Raji (cell line): ENCODE measurements around the gene STAT5B.

ENCODE experiments used
- POLR2A ChIP-seq: IDR thresholded peaks from 2 replicates; pipeline ENCODE4 v1.6.1; 2011; ENCODE audit warnings: low read depth, low read length, control low read depth; ENCODE audit not compliant: insufficient read depth

STAT5B gene

DNA sequence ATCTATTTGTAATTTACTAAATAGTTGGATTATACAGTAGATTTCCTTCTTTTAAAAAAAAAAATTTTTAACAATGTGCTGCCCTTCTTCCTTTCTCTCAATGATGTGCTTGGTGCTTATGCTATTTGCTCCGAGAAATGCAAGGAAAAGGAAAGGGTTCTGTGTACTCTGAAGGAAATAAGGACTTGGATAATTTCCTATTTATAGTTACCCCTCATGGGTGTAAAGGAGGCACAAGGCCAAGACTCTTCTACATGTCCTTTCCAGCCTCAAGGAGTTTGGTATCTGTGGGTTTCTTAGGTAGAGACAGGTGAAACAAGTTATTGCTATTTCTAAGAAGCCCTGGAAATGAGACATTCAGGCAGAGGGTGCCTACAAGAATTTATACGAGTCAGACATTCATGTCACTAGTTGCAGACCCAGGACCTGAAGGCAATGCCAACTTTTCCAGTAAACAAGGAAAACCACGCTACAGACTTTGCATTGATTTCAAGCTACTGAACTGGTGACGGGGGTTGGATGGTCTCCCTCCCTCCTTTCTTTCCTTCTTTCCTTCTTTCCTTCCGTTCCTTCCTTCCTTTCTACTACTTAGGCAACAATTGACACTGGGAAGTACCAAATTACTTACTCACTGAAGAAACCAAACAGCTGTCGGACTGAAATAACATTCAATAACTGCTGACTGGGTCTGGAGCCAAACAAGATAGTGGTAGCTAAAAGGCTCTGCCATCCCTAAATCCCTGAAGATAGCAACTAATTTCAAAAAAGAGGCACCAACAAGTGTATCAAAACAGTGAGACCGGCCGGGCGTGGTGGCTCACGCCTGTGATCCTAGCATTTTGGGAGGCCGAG, 48.1 kb downstream of the STAT5B start:
- TF ChIP-seq POLR2A, result no peak

DNA sequence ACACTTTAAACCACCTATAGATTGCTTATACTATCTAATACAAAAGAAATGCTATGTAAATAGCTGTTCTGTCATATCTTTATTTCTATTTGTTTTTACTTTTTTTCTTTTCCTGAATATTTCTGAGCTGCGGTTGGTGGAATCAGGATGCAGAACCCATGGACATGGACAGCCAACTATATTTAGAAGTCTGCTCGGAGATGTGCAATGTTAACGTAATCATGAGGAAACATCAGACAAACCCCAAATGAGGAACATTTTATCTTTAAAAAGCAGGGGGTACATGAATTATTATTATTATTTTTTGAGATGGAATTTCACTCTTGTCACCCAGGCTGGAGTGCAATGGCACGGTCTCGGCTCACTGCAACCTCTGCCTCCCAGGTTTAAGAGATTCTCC, 50.5 kb downstream of the STAT5B start:
- no peak for TF ChIP-seq POLR2A

DNA sequence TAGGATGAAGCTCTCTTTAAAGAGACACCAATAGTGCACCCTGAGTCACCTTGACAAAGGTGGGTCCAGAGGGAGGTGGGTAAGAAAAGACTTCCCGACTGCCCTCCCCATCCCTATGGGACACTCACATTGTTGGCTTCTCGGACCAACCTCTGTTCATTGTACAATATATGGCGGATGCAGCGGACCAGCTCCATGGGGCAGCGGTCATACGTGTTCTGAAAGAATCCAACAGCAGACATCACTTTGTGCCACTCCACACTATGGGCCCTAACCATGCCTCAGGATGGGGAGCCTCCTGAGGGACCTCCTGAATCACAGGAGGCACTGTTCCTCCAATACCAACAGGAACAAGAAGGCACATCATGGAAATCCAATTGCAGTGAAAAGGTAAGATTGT, 51.5 kb downstream of the STAT5B start:
- TF ChIP-seq POLR2A, result no peak

DNA sequence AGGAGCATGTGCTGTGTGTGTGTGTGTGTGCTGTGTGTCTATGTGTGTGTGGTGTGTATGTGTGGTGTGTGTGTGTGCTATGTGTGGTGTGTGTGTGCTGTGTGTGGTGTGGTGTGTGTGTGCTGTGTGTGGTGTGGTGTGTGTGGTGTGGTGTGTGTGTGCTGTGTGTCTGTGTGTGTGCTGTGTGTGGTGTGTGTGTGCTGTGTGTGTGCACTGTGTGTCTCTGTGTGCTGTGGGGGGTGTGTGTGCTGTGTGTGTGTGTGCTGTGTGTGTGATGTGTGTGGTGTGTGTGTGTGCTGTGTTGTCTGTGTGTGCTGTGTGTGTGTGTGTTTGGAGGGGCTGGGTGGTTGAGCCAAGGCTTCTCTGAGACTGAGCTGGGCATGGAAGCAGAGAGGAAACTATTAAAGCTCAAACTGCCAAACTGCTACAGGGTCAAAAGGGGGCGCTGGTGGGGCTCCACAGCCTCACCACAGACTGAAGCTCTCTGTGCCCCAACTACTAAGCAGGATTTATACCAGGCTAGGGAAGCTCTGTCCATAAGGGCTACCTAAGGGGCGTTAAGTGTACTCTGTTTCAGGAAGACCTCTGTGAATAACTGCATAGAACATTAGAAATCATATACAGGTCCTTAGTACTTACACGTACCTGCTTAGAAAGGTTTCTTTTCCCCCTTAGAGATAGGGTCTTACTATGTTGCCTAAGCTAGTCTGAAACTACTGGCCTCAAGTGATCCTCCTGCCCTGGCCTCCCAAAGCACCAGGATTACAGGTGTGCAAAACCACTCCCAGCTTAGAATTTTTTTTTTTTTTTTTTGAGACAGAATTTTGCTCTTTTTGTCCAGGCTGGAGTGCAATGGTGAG, 54.1 kb downstream of the STAT5B start:
- TF ChIP-seq POLR2A, result no peak

DNA sequence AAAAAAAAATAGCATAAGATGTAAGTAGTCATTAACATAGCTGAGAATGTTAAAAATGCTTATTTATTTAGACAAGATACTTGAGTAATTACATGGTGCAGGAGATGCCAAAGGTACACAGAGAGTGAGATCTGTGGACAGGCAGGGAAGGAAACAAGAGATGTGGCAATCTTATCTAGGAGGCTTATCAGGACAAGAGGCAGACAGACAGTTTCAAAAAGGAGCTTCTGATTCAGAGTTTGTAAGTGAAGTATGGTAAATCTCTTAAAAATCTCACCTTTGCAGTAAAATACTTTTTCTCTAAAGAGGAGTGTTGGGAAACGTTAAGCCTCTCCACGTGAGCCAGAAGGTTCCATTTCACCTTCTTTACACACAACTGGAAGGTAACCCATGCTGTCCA, 62.0 kb downstream of the STAT5B start:
- no peak for TF ChIP-seq POLR2A

DNA sequence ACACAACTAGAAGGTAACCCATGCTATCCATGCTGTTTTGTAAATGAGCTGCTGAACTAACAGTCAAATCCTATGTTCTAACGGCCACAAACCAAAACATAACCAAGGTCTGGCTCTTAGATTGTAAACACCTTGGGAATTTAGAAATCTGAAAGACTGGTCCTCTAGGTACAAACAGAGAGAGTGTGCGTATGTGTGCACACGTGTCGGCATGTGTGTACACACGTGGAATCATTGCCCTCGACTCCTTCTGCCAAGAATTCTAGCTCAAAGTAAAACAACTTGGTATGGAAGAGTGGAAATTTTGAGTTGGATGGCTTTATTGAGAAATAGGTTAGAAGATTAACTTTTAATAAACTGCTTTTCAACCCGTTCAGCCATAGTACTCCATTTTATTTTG, 63.8 kb downstream of the STAT5B start:
- no peak for TF ChIP-seq POLR2A

DNA sequence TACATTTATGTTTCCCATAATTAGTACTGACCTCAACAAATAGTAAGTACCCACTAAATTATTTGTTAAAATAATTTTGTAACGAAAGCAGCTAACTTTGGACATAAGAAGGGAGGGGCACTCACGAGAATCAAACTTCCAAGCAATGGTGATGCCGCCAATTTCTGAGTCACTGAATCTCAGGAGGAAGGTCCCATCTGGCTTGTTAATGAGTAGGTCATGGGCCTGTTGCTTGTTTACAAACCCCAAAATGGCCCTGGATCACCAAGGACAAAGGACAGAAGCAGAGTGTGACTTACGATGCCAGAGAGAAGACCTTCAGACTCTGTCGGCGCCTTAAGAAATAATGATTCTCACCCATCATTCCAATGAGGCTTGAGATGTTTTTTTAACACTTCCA, 66.1 kb downstream of the STAT5B start:
- no peak for TF ChIP-seq POLR2A

DNA sequence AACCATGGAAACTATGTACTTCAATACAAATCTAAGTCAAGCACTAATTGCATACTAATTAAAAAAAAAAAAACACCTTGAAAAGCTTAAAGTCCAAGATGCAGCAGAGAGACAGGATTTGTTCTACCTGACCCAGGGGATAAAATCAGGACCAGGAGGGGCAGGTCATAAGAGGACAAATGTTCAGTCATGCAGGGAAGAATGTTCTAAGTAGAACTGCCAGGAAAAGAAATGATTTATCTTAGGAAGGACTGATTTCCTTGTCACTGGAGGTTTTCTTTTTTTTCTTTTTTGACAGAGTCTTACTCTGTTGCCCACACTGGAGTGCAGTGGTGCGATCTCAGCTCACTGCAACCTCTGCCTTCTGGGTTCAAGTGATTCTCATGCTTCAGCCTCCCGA, 72.8 kb downstream of the STAT5B start:
- TF ChIP-seq POLR2A, result no peak

DNA sequence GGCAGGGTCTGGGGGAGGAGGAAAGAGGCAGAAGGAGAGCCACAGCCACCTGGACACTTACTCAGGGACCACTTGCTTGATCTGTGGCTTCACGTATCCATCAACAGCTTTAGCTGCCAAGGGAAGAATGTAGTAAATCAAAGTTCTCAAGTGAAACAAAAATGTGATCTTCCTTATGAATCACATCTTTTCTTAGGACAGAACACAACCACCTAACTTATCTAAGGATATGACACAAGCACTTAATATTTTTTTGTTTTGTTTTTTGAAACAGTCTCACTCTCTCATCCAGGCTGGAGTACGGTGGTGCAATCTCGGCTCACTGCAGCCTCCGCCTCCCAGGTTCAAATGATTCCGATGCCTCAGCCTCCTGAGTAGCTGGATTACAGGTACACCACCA, 73.5 kb downstream of the STAT5B start:
- TF ChIP-seq POLR2A, result no peak

DNA sequence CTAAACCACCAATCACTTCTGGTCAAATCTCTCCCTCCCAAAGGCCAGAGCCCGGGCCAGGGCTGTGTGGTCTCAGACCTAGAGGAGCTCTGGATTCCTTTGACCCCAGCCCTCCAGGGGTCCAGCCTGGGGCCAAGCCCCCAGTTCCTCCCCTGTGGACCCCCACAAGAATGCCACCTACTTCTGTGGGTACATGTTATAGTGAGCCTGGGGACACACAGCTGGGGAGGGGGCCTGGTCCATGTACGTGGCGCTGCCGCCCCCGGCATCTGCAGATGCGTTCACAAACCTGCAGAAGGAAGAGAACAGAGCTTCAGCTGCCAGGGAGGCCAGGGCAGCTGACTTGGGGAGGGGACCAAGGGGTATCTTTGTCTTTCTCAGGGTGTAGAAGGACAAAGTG, 74.0 kb downstream of the STAT5B start:
- no peak for TF ChIP-seq POLR2A

DNA sequence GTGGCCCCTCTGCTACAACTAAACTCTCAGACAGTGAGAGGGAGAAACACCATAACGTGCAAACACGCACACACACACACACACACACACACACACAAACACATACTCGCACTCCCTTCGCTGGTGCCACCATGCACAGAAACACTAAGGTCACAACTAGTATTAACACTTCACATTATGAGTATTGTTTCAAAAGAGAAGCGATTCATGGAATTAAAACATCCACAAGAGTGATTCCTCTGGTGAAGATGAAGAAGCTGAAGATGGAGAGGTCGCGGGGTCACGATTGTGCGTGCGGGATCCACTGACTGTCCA, 74.8 kb downstream of the STAT5B start:
- TF ChIP-seq POLR2A, result no peak

DNA sequence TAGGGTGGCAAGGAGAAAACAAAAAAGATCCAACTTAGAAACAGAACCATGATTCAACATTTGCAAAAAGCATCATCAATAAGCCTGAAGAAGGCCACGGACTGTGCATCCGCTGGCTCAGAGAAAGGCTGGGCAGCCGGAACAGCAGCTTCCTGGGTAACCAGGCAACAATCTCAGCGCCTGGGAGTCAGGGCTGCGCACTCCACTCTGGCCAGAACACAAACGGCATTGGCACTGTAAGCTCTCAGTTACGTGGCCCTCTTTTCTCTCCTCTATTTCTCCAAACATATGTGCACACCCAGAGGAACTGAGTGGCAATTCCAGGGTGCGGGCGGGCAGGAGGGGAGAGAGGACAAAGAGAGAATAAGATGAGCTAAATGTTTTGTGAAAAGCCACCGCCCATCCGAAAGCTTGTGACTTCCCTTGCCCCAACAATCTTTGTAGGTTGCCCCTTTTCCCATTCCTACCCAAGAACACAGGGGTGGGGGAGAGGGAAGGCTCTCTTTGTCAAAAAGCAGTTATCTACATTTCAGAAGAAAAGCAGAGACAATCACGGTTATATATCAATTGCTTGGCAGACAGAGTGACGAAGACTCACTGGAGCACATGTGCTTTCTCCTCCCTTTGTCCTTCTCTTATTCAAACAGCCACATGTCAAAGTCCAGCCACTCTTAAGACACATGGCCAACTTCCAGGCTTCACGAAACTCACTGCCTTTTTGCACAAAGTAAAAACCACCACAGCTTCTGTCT, 75.3 kb downstream of the STAT5B start:
- no peak for TF ChIP-seq POLR2A

DNA sequence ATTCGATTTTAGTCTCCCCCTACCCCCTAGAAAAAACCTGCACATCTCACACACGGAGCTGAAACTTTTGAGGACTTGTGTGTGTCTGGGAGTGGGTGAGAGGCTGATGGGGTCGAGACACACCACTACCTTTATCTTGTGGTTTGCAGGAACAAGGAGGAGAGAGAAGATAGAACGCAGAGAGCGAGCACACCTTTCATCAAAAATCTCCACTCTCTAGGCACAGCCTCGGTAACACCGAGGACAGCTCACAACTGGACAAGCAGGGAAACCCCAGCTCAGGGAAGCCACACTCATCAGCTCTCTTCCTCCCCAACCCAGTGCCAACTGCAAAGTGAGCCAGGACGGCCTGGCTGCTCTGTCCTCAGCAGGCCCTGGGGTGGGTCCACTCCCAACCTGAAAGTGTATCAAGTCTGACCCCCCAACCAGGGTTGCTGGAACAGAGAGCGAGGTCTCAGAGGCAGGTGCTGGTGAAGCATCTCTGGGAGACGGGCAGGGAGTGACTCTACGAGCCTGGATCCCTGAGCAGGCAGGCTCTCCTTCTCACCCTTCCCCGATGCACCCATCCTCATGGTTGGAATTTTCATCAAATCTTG, 76.7 kb downstream of the STAT5B start:
- TF ChIP-seq POLR2A, result no peak

DNA sequence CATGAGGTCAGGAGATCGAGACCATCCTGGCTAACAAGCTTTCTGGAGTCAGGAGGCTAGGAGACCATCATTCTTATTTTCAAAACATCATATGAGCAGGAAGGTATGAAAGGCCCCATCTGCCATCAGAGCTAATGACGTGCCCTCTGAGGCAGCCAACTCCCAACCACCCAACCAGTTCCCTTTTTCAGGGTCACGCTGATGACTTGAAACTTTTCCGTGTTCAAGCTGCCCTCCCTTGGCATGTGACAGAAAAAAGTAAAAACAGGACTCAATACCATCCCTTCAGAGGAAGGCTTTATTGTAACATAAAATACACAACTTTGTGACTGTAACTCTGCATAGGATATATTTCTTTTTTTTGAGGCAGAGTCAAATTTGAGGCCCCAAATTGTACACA, 77.3 kb downstream of the STAT5B start:
- no peak for TF ChIP-seq POLR2A

DNA sequence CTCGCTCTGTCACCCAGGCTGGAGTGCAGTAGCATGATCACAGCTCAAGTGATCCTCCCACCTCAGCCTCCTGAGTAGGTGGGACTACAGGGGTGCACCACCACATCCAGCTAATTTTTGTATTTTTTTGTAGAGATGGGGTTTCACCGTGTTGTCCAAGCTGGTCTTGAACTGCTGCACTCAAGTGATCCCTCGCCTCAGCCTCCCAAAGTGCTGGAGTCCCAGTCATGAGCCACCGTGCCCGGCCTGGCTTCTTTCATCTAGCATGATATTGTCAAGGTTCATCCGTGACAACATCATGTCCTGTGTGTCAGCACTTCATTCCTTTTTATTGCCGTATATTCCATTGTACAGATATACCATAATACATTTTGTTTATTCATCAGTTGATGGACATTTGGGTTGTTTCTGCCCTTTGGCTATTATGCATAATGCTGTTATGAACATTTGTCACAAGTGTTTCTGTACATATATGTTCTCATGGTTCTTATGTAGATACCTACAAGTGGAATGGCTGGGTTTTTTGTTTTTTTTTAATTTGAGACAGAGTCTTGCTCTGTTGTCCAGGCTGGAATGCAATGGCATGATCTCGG, 78.5 kb downstream of the STAT5B start:
- TF ChIP-seq POLR2A, result no peak
